GM23338 (cell line): Measurements from ENCODE around the gene LBX1. TPM values are rescaled to one million over a fixed set of nuclear protein-coding genes. Genes with fewer than 3 reads are reported as not detected.

Source experiments
- ATAC-seq: fragments of 200-7000 bp; cut with Tn5 transposase; 3 replicates; pipeline ENCODE4 v1.9.1; 2020
- DNase-seq: peaks from one replicate; pipeline ENCODE4 v3.0.0-alpha.2; 2015; ENCODE audit warnings: low spot score
- H2AFZ ChIP-seq: fragments of 200-600 bp; sonication (generic); 2 replicates; pipeline ENCODE4 v1.8.0; 2016; ENCODE audit warnings: antibody characterized with exemption, mild to moderate bottlenecking, moderate library complexity
- H3F3A ChIP-seq: fragments of 200-600 bp; sonication (generic); replicated peaks from 2 replicates; pipeline ENCODE4 v1.8.0; 2017; ENCODE audit warnings: antibody characterized with exemption, mixed run types, low read depth
- H3K27ac ChIP-seq: fragments of 200-600 bp; sonication (generic); 2 replicates; pipeline ENCODE4 v1.6.1; 2016; ENCODE audit warnings: low read depth
- H3K27me3 ChIP-seq: fragments of 200-600 bp; sonication (generic); 2 replicates; pipeline ENCODE4 v1.8.0; 2016; ENCODE audit warnings: mild to moderate bottlenecking, mixed run types, moderate library complexity; ENCODE audit not compliant: insufficient read depth
- H3K36me3 ChIP-seq: fragments of 200-600 bp; sonication (generic); 2 replicates; pipeline ENCODE4 v1.8.0; 2016; ENCODE audit warnings: mild to moderate bottlenecking; ENCODE audit not compliant: insufficient read depth
- H3K4me1 ChIP-seq: fragments of 200-600 bp; sonication (generic); 2 replicates; pipeline ENCODE4 v1.8.0; 2016; ENCODE audit warnings: mild to moderate bottlenecking, moderate library complexity; ENCODE audit not compliant: insufficient read depth
- H3K4me2 ChIP-seq: fragments of 200-600 bp; sonication (generic); 2 replicates; pipeline ENCODE4 v1.7.1; 2017; ENCODE audit warnings: mixed run types
- H3K4me3 ChIP-seq: fragments of 200-600 bp; sonication (generic); 2 replicates; pipeline ENCODE4 v1.6.1; 2016; ENCODE audit warnings: mixed run types
- H3K79me2 ChIP-seq: fragments of 200-600 bp; sonication (generic); replicated peaks from 2 replicates; pipeline ENCODE4 v1.8.0; 2017; ENCODE audit warnings: mild to moderate bottlenecking; ENCODE audit not compliant: insufficient read depth
- H3K9me2 ChIP-seq: fragments of 200-600 bp; sonication (generic); 2 replicates; pipeline ENCODE4 v1.8.0; 2017; ENCODE audit not compliant: insufficient read depth
- H4K20me1 ChIP-seq: fragments of 200-600 bp; sonication (generic); replicated peaks from 2 replicates; pipeline ENCODE4 v1.8.0; 2017; ENCODE audit warnings: mild to moderate bottlenecking; ENCODE audit not compliant: insufficient read depth
- H3K27ac Mint-ChIP-seq: 2 replicates; pipeline ENCODE4 v1.8.0; 2020; ENCODE audit warnings: inconsistent platforms, mild to moderate bottlenecking, moderate library complexity, mixed read lengths
- H3K27me3 Mint-ChIP-seq: 3 replicates; pipeline ENCODE4 v1.8.0; 2022; ENCODE audit warnings: low read depth, mild to moderate bottlenecking, moderate library complexity, mixed read lengths, inconsistent platforms; ENCODE audit not compliant: insufficient read depth, poor library complexity
- H3K36me3 Mint-ChIP-seq: 3 replicates; pipeline ENCODE4 v1.8.0; 2021; ENCODE audit warnings: low read depth, mild to moderate bottlenecking, inconsistent platforms, moderate library complexity, mixed read lengths
- H3K4me1 Mint-ChIP-seq: 3 replicates; pipeline ENCODE4 v1.8.0; 2020; ENCODE audit warnings: mild to moderate bottlenecking, inconsistent platforms, mixed read lengths
- H3K4me3 Mint-ChIP-seq: 3 replicates; pipeline ENCODE4 v1.8.0; 2021; ENCODE audit warnings: moderate library complexity, mild to moderate bottlenecking, inconsistent platforms, mixed read lengths
- H3K9me3 Mint-ChIP-seq: 3 replicates; pipeline ENCODE4 v1.8.0; 2020; ENCODE audit warnings: moderate library complexity, mild to moderate bottlenecking, inconsistent platforms, mixed read lengths
- CREB1 ChIP-seq: fragments of 250-450 bp; sonication (Bioruptor Pico); IDR thresholded peaks from 2 replicates; pipeline ENCODE4 v1.5.0; 2020; ENCODE audit warnings: low read depth, mild to moderate bottlenecking, moderate library complexity
- EZH2 ChIP-seq: fragments of 200-600 bp; sonication (generic); IDR thresholded peaks from one replicate; pipeline ENCODE4 v1.8.0; 2017; ENCODE audit warnings: antibody characterized with exemption, mild to moderate bottlenecking, low read depth; ENCODE audit not compliant: unreplicated experiment
- EZH2phosphoT487 ChIP-seq: fragments of 200-600 bp; sonication (generic); IDR thresholded peaks from one replicate; pipeline ENCODE4 v1.8.1; 2018; ENCODE audit warnings: antibody characterized with exemption; ENCODE audit not compliant: unreplicated experiment
- JUNB ChIP-seq: IDR thresholded peaks from one replicate; pipeline ENCODE4 v1.6.1; 2016; ENCODE audit warnings: antibody characterized with exemption; ENCODE audit not compliant: unreplicated experiment
- NANOG ChIP-seq: IDR thresholded peaks from 2 replicates; pipeline ENCODE4 v1.6.1; 2016; ENCODE audit warnings: antibody characterized with exemption, borderline replicate concordance
- POLR2AphosphoS5 ChIP-seq: IDR thresholded peaks from 2 replicates; pipeline ENCODE4 v1.6.1; 2016; ENCODE audit warnings: antibody characterized with exemption, low read depth
- ZNF114 ChIP-seq: fragments of 250-450 bp; sonication (Bioruptor Pico); IDR thresholded peaks from 2 replicates; pipeline ENCODE4 v1.5.0; 2020; ENCODE audit warnings: mild to moderate bottlenecking, moderate library complexity
- ZNF331 ChIP-seq: fragments of 250-450 bp; sonication (Bioruptor Pico); IDR thresholded peaks from 2 replicates; pipeline ENCODE4 v1.5.0; 2020; ENCODE audit warnings: low read depth, mild to moderate bottlenecking, moderate library complexity
- polyA plus RNA-seq: library from polyadenylated mRNA; unstranded; fragments of >200 nt; fragmentation: Nextera tagmentation; extraction: Ambion mirVana; gene quantifications from 2 replicates; pipeline ENCODE4 v1.2.1, GENCODE V29; 2016
- total RNA-seq: library from RNA; depleted of rRNA; stranded (reverse); fragments of >200 nt; shearing (Covaris generic); gene quantifications from 2 replicates; pipeline ENCODE4 v1.2.3, GENCODE V29; 2014
- TF ChIP-seq, protein P1 (sequence below): fragments of 250-450 bp; sonication (Bioruptor Pico); IDR thresholded peaks from 2 replicates; pipeline ENCODE4 v1.5.0; 2020; ENCODE audit warnings: mild to moderate bottlenecking, moderate library complexity
- TF ChIP-seq, protein P2 (sequence below), 2 experiments: fragments of 200-600 bp in 1 of 2; sonication (generic) in 1 of 2; conservative IDR thresholded peaks; 2 replicates each; pipeline versions ENCODE4 v1.5.1 to v1.6.1; 2016 to 2017; ENCODE audit warnings: antibody characterized with exemption in 2 of 2, low read depth in 2 of 2, mild to moderate bottlenecking in 2 of 2, moderate library complexity in 1 of 2
- TF ChIP-seq, protein P3 (sequence below): IDR thresholded peaks from 2 replicates; pipeline ENCODE4 v1.6.1; 2016; ENCODE audit warnings: antibody characterized with exemption
- TF ChIP-seq, protein P4 (sequence below): IDR thresholded peaks from one replicate; pipeline ENCODE4 v1.6.1; 2018; ENCODE audit warnings: antibody characterized with exemption; ENCODE audit not compliant: unreplicated experiment

Gene LBX1
- total and polyA plus RNA-seq, 2 experiments from 2014 or later = not detected

DNA sequence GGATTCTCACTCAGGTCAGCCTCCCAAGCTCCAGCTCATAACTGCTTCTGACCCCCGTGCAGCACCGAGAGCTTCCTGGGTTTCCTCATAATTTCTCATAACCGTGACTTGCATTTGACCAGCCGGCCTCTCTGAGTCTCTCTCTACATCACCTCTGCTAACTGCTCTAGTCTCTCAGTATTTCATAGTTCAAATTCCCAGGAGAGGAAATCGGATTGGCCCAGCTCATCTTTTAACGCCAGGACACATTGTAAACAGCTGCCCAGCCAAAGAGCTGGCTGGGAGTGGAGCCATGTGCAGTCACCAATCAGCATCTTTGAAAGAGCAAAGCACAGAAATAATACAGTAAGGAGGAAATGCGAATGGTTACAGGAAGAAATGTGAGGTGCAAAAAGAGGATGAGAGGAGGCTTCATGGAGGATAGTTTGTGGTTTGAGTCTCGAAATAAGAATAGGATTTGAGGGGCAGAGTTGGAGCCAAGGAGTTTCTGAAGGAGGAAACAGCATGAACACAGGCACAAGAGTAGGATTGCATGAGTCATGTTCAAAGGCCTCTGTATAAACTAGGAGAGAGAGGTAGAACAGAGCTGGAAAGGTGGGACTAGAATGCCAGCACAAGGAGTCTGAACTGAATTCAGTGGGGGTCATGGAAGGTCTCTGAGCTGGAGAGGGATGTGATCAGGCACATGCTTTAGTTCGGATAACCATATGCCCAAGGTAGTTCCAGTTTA lies 15.2 kb upstream of the LBX1 start:
- no peaks in the 10 kb centered on the region for H3F3A ChIP-seq
- Mint-ChIP-seq H3K4me3 (no peak overlapping the region), H3K36me3 (no peaks in the 10 kb centered on the region), H3K4me1 (no peaks in the 10 kb centered on the region; the same call in 2 of the 3 replicates), H3K27ac (no peak overlapping the region), H3K27me3 (peaks cover 31% of the 10 kb centered on the region), H3K9me3 (no peaks in the 10 kb centered on the region; the same call in 2 of the 3 replicates)
- DNase-seq (no peak), ATAC-seq (no peak)
- H3K4me3 ChIP-seq = no peak overlapping the region
- H3K27ac ChIP-seq = no peak overlapping the region
- peaks cover 59% of the 10 kb centered on the region for H3K27me3 ChIP-seq
- no peaks in the 10 kb centered on the region for H3K4me1 ChIP-seq
- H3K36me3 ChIP-seq = no peaks in the 10 kb centered on the region
- TF ChIP-seq EZH2phosphoT487 = no peak
- TF ChIP-seq, protein P1, sequence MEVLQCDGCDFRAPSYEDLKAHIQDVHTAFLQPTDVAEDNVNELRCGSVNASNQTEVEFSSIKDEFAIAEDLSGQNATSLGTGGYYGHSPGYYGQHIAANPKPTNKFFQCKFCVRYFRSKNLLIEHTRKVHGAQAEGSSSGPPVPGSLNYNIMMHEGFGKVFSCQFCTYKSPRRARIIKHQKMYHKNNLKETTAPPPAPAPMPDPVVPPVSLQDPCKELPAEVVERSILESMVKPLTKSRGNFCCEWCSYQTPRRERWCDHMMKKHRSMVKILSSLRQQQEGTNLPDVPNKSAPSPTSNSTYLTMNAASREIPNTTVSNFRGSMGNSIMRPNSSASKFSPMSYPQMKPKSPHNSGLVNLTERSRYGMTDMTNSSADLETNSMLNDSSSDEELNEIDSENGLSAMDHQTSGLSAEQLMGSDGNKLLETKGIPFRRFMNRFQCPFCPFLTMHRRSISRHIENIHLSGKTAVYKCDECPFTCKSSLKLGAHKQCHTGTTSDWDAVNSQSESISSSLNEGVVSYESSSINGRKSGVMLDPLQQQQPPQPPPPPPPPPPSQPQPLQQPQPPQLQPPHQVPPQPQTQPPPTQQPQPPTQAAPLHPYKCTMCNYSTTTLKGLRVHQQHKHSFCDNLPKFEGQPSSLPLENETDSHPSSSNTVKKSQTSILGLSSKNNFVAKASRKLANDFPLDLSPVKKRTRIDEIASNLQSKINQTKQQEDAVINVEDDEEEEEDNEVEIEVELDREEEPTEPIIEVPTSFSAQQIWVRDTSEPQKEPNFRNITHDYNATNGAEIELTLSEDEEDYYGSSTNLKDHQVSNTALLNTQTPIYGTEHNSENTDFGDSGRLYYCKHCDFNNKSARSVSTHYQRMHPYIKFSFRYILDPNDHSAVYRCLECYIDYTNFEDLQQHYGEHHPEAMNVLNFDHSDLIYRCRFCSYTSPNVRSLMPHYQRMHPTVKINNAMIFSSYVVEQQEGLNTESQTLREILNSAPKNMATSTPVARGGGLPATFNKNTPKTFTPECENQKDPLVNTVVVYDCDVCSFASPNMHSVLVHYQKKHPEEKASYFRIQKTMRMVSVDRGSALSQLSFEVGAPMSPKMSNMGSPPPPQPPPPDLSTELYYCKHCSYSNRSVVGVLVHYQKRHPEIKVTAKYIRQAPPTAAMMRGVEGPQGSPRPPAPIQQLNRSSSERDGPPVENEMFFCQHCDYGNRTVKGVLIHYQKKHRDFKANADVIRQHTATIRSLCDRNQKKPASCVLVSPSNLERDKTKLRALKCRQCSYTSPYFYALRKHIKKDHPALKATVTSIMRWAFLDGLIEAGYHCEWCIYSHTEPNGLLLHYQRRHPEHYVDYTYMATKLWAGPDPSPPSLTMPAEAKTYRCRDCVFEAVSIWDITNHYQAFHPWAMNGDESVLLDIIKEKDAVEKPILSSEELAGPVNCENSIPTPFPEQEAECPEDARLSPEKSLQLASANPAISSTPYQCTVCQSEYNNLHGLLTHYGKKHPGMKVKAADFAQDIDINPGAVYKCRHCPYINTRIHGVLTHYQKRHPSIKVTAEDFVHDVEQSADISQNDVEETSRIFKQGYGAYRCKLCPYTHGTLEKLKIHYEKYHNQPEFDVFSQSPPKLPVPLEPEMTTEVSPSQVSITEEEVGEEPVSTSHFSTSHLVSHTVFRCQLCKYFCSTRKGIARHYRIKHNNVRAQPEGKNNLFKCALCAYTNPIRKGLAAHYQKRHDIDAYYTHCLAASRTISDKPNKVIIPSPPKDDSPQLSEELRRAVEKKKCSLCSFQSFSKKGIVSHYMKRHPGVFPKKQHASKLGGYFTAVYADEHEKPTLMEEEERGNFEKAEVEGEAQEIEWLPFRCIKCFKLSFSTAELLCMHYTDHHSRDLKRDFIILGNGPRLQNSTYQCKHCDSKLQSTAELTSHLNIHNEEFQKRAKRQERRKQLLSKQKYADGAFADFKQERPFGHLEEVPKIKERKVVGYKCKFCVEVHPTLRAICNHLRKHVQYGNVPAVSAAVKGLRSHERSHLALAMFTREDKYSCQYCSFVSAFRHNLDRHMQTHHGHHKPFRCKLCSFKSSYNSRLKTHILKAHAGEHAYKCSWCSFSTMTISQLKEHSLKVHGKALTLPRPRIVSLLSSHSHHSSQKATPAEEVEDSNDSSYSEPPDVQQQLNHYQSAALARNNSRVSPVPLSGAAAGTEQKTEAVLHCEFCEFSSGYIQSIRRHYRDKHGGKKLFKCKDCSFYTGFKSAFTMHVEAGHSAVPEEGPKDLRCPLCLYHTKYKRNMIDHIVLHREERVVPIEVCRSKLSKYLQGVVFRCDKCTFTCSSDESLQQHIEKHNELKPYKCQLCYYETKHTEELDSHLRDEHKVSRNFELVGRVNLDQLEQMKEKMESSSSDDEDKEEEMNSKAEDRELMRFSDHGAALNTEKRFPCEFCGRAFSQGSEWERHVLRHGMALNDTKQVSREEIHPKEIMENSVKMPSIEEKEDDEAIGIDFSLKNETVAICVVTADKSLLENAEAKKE (CRISPR knock-in tag) = no peak
- no peak for TF ChIP-seq ZNF331
- no peak for TF ChIP-seq EZH2
- no peak for TF ChIP-seq POLR2AphosphoS5
- TF ChIP-seq JUNB = no peak
- no peak for TF ChIP-seq CREB1
- TF ChIP-seq NANOG = no peak
- TF ChIP-seq ZNF114 (CRISPR knock-in tag) = no peak
- TF ChIP-seq, protein P2, sequence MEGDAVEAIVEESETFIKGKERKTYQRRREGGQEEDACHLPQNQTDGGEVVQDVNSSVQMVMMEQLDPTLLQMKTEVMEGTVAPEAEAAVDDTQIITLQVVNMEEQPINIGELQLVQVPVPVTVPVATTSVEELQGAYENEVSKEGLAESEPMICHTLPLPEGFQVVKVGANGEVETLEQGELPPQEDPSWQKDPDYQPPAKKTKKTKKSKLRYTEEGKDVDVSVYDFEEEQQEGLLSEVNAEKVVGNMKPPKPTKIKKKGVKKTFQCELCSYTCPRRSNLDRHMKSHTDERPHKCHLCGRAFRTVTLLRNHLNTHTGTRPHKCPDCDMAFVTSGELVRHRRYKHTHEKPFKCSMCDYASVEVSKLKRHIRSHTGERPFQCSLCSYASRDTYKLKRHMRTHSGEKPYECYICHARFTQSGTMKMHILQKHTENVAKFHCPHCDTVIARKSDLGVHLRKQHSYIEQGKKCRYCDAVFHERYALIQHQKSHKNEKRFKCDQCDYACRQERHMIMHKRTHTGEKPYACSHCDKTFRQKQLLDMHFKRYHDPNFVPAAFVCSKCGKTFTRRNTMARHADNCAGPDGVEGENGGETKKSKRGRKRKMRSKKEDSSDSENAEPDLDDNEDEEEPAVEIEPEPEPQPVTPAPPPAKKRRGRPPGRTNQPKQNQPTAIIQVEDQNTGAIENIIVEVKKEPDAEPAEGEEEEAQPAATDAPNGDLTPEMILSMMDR (conservative IDR thresholded peaks at IDR 0.05; ENCODE audit: low read depth in 2 of 2) = no peak
- TF ChIP-seq, protein P3, sequence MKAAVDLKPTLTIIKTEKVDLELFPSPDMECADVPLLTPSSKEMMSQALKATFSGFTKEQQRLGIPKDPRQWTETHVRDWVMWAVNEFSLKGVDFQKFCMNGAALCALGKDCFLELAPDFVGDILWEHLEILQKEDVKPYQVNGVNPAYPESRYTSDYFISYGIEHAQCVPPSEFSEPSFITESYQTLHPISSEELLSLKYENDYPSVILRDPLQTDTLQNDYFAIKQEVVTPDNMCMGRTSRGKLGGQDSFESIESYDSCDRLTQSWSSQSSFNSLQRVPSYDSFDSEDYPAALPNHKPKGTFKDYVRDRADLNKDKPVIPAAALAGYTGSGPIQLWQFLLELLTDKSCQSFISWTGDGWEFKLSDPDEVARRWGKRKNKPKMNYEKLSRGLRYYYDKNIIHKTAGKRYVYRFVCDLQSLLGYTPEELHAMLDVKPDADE = no peak
- TF ChIP-seq, protein P4, sequence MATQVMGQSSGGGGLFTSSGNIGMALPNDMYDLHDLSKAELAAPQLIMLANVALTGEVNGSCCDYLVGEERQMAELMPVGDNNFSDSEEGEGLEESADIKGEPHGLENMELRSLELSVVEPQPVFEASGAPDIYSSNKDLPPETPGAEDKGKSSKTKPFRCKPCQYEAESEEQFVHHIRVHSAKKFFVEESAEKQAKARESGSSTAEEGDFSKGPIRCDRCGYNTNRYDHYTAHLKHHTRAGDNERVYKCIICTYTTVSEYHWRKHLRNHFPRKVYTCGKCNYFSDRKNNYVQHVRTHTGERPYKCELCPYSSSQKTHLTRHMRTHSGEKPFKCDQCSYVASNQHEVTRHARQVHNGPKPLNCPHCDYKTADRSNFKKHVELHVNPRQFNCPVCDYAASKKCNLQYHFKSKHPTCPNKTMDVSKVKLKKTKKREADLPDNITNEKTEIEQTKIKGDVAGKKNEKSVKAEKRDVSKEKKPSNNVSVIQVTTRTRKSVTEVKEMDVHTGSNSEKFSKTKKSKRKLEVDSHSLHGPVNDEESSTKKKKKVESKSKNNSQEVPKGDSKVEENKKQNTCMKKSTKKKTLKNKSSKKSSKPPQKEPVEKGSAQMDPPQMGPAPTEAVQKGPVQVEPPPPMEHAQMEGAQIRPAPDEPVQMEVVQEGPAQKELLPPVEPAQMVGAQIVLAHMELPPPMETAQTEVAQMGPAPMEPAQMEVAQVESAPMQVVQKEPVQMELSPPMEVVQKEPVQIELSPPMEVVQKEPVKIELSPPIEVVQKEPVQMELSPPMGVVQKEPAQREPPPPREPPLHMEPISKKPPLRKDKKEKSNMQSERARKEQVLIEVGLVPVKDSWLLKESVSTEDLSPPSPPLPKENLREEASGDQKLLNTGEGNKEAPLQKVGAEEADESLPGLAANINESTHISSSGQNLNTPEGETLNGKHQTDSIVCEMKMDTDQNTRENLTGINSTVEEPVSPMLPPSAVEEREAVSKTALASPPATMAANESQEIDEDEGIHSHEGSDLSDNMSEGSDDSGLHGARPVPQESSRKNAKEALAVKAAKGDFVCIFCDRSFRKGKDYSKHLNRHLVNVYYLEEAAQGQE = no peak
- H3K4me2 ChIP-seq = no peak overlapping the region
- H4K20me1 ChIP-seq = no peaks in the 10 kb centered on the region
- no peaks in the 10 kb centered on the region for H3K9me2 ChIP-seq
- H3K79me2 ChIP-seq = no peaks in the 10 kb centered on the region
- H2AFZ ChIP-seq = 0 out of 2 replicates have a peak overlapping the region, but pooled peaks have one; percentile 21
